ENCODE measurements around the gene GOLPH3. TPM values are rescaled to one million over a fixed set of nuclear protein-coding genes. Genes with fewer than 3 reads are reported as not detected.
"Not testable (repeated sequence)": the region's sequence is repeated elsewhere in the genome, so short reads cannot be mapped to it uniquely, and the experiment has no call there.

Gene GOLPH3
- 100 to 1,000 TPM in 1 of 2 experiments, 10 to 100 TPM in 1; 99.3 to 101 TPM for total RNA-seq

- POLR2A ChIA-PET = interaction anchor here (0.9 to 1.1 kb wide), 4 partner anchors 9 to 37 kb away, joined by 3 to 6 read pairs (median 3); no protein-coding TSS in a partner anchor
- CTCF ChIA-PET = interaction anchor here (0.8 kb wide), 1 partner anchor 642 kb away, joined by 3 read pairs; the partner anchor contains the start of genes C5orf22 and DROSHA
Observed at GRCh38 chr5:32174011-32174870, at the start of gene GOLPH3. GOLPH3 (minus strand) TSS chr5:32174319; CDS start chr5:32174034, 285 bp downstream.

GRCh38 chr5:32222723-32223470 is 48.8 kb upstream of the GOLPH3 start:
- CTCF ChIA-PET = interaction anchor here (0.8 to 0.9 kb wide), 2 partner anchors 9 to 10 kb away, joined by 3 to 5 read pairs; no protein-coding TSS in a partner anchor
- POLR2A ChIA-PET = interaction anchor here (0.5 kb wide), 1 partner anchor 22 kb away, joined by 6 read pairs; no protein-coding TSS in a partner anchor

- ChIA-PET POLR2A (interaction anchor here (0.5 kb wide), 1 partner anchor 15 kb away, joined by 3 read pairs; no protein-coding TSS in a partner anchor), CTCF (interaction anchor here (1.1 kb wide), 1 partner anchor 111 kb away, joined by 5 read pairs; no protein-coding TSS in a partner anchor)
Observed at GRCh38 chr5:32217886-32218396, 43.8 kb upstream of the GOLPH3 start.

- POLR2A ChIA-PET, CTCF ChIA-PET: not testable (repeated sequence)
Observed at GRCh38 chr5:32214344-32214743, 40.2 kb upstream of the GOLPH3 start.

- ChIA-PET CTCF (no interaction called here), POLR2A (interaction anchor here (0.6 kb wide), 1 partner anchor 68 kb away, joined by 6 read pairs; no protein-coding TSS in a partner anchor)
Observed at GRCh38 chr5:32210151-32210550, 36.0 kb upstream of the GOLPH3 start.

GRCh38 chr5:32208837-32209236 is 34.7 kb upstream of the GOLPH3 start:
- CTCF ChIA-PET, POLR2A ChIA-PET: not testable (repeated sequence)

- ChIA-PET POLR2A (no interaction called here), CTCF (interaction anchor here (1.1 kb wide), 1 partner anchor 29 kb away, joined by 3 read pairs; no protein-coding TSS in a partner anchor)
Observed at GRCh38 chr5:32207355-32207634, 33.2 kb upstream of the GOLPH3 start.

GRCh38 chr5:32206509-32207354 is 32.6 kb upstream of the GOLPH3 start:
- ChIA-PET POLR2A (no interaction called here), CTCF (interaction anchor here (1.1 kb wide), 1 partner anchor 28 kb away, joined by 3 read pairs; no protein-coding TSS in a partner anchor)

- ChIA-PET POLR2A (no interaction called here), CTCF (interaction anchor here (1.1 kb wide), 1 partner anchor 27 kb away, joined by 3 read pairs; no protein-coding TSS in a partner anchor)
Observed at GRCh38 chr5:32206053-32206452, 31.9 kb upstream of the GOLPH3 start.

- POLR2A ChIA-PET = no interaction called here
- CTCF ChIA-PET = no interaction called here
Observed at GRCh38 chr5:32202394-32202793, 28.3 kb upstream of the GOLPH3 start.

GRCh38 chr5:32201122-32201753 is 27.1 kb upstream of the GOLPH3 start:
- ChIA-PET POLR2A (interaction anchor here (0.7 kb wide), 1 partner anchor 21 kb away, joined by 6 read pairs; no protein-coding TSS in a partner anchor), CTCF (no interaction called here)

- POLR2A ChIA-PET = no interaction called here
- CTCF ChIA-PET = interaction anchor here (0.6 kb wide), 1 partner anchor 169 kb away, joined by 3 read pairs; no protein-coding TSS in a partner anchor
Observed at GRCh38 chr5:32197032-32197431, 22.9 kb upstream of the GOLPH3 start.

GRCh38 chr5:32195265-32195664 is 21.1 kb upstream of the GOLPH3 start:
- ChIA-PET CTCF (no interaction called here), POLR2A (no interaction called here)

- ChIA-PET POLR2A (no interaction called here), CTCF (interaction anchor here (0.6 kb wide), 1 partner anchor 270 kb away, joined by 4 read pairs; no protein-coding TSS in a partner anchor)
Observed at GRCh38 chr5:32193591-32193990, 19.5 kb upstream of the GOLPH3 start.

GRCh38 chr5:32190095-32190494 is 16.0 kb upstream of the GOLPH3 start:
- POLR2A ChIA-PET = no interaction called here
- CTCF ChIA-PET = interaction anchor here (0.6 to 1.2 kb wide), 2 partner anchors 140 to 354 kb away, joined by 3 read pairs; no protein-coding TSS in a partner anchor

GRCh38 chr5:32187675-32188074 is 13.6 kb upstream of the GOLPH3 start:
- CTCF ChIA-PET = interaction anchor here (0.6 to 0.7 kb wide), 2 partner anchors 258 to 534 kb away, joined by 3 read pairs; no protein-coding TSS in a partner anchor
- POLR2A ChIA-PET = no interaction called here

- ChIA-PET CTCF (no interaction called here), POLR2A (interaction anchor here (0.6 kb wide), 2 partner anchors 13 to 18 kb away, joined by 4 to 9 read pairs; no protein-coding TSS in a partner anchor)
Observed at GRCh38 chr5:32182463-32183063, 8.4 kb upstream of the GOLPH3 start.

Data from activated CD8-positive, alpha-beta memory T cell treated with anti-CD3 and anti-CD28 coated beads for 36 hours (primary cell).